ENCODE data around the gene PPP1R14B. TPM values are rescaled to one million over a fixed set of nuclear protein-coding genes. Genes with fewer than 3 reads are reported as not detected.

The PPP1R14B gene
- total RNA-seq, 1 experiment from 2014 or later = 583 TPM

GRCh38 chr11:64223001-64223651 lies 23.6 kb downstream of the PPP1R14B start:
- ChIA-PET CTCF (interaction anchor here (0.5 to 4.7 kb wide), 6 partner anchors 17 to 1449 kb away, joined by 3 to 22 read pairs (median 3); partner anchors contain the start of gene TMEM179B), POLR2A (interaction anchor here (11.9 kb wide), 1 partner anchor 20 kb away, joined by 122 read pairs; the partner anchor contains the start of genes FKBP2 and PPP1R14B)

GRCh38 chr11:64222651-64223000 lies 24.1 kb downstream of the PPP1R14B start:
- peaks cover 15% of the 10 kb centered on the region for H3K36me3 Mint-ChIP-seq (ENCODE audit: insufficient read depth, unreplicated experiment)
- H3K27me3 Mint-ChIP-seq (ENCODE audit: insufficient read depth, unreplicated experiment) = no peaks in the 10 kb centered on the region
- TF ChIP-seq CTCF (IDR thresholded peaks at IDR 0.05; ENCODE audit: unreplicated experiment) = no peak
- ChIA-PET CTCF (interaction anchor here (0.5 to 4.7 kb wide), 4 partner anchors 18 to 1449 kb away, joined by 3 to 22 read pairs (median 6); no protein-coding TSS in a partner anchor), POLR2A (interaction anchor here (11.9 kb wide), 1 partner anchor 21 kb away, joined by 122 read pairs; the partner anchor contains the start of genes FKBP2 and PPP1R14B)
- BruUV-seq (replicated peaks) = no TSS peak
- peaks cover 8% of the 10 kb centered on the region for H3K4me1 Mint-ChIP-seq (ENCODE audit: insufficient read depth, unreplicated experiment)
- no peak overlapping the region for H3K27ac Mint-ChIP-seq (ENCODE audit: low read depth, unreplicated experiment)
- no peak overlapping the region for H3K4me3 Mint-ChIP-seq (ENCODE audit: unreplicated experiment)
- H3K9me3 Mint-ChIP-seq (ENCODE audit: unreplicated experiment) = no peaks in the 10 kb centered on the region
- intact Hi-C loops (cut with micrococcal nuclease) = no loop called here
- DNase-seq (ENCODE audit: unreplicated experiment) = no peak

More at GRCh38 chr11:64223001-64223651, 23.6 kb downstream of the PPP1R14B start:
- no peaks in the 10 kb centered on the region for H3K9me3 Mint-ChIP-seq (ENCODE audit: unreplicated experiment)
- BruUV-seq (replicated peaks) = no TSS peak
- no peak overlapping the region for H3K4me3 Mint-ChIP-seq (ENCODE audit: unreplicated experiment)
- intact Hi-C loops (cut with micrococcal nuclease) = no loop called here
- H3K27ac Mint-ChIP-seq (ENCODE audit: low read depth, unreplicated experiment) = no peak overlapping the region
- peaks cover 8% of the 10 kb centered on the region for H3K4me1 Mint-ChIP-seq (ENCODE audit: insufficient read depth, unreplicated experiment)
- no peak for TF ChIP-seq CTCF (IDR thresholded peaks at IDR 0.05; ENCODE audit: unreplicated experiment)
- no peak for DNase-seq (ENCODE audit: unreplicated experiment)
- H3K36me3 Mint-ChIP-seq (ENCODE audit: insufficient read depth, unreplicated experiment) = peaks cover 15% of the 10 kb centered on the region
- no peaks in the 10 kb centered on the region for H3K27me3 Mint-ChIP-seq (ENCODE audit: insufficient read depth, unreplicated experiment)

GRCh38 chr11:64220798-64221197 lies 25.9 kb downstream of the PPP1R14B start:
- peaks cover 14% of the 10 kb centered on the region for H3K36me3 Mint-ChIP-seq (ENCODE audit: insufficient read depth, unreplicated experiment)
- no TSS peak for BruUV-seq (replicated peaks)
- intact Hi-C loops (cut with micrococcal nuclease) = no loop called here

More at GRCh38 chr11:64220798-64221197, 25.9 kb downstream of the PPP1R14B start:
- ChIA-PET POLR2A (no interaction called here), CTCF (interaction anchor here (0.8 kb wide), 1 partner anchor 16 kb away, joined by 5 read pairs; no protein-coding TSS in a partner anchor)
- H3K4me3 Mint-ChIP-seq (ENCODE audit: unreplicated experiment) = no peak overlapping the region
- H3K9me3 Mint-ChIP-seq (ENCODE audit: unreplicated experiment) = no peaks in the 10 kb centered on the region
- no peak for DNase-seq (ENCODE audit: unreplicated experiment)
- H3K27me3 Mint-ChIP-seq (ENCODE audit: insufficient read depth, unreplicated experiment) = no peaks in the 10 kb centered on the region
- H3K27ac Mint-ChIP-seq (ENCODE audit: low read depth, unreplicated experiment) = no peak overlapping the region
- no peak for TF ChIP-seq CTCF (IDR thresholded peaks at IDR 0.05; ENCODE audit: unreplicated experiment)
- H3K4me1 Mint-ChIP-seq (ENCODE audit: insufficient read depth, unreplicated experiment) = peaks cover 8% of the 10 kb centered on the region

Data from MCF 10A (cell line).